ENCODE data around the gene CACNA1B.
"Not testable (repeated sequence)": the region's sequence is repeated elsewhere in the genome, so short reads cannot be mapped to it uniquely, and the experiment has no call there.

Gene CACNA1B

DNA sequence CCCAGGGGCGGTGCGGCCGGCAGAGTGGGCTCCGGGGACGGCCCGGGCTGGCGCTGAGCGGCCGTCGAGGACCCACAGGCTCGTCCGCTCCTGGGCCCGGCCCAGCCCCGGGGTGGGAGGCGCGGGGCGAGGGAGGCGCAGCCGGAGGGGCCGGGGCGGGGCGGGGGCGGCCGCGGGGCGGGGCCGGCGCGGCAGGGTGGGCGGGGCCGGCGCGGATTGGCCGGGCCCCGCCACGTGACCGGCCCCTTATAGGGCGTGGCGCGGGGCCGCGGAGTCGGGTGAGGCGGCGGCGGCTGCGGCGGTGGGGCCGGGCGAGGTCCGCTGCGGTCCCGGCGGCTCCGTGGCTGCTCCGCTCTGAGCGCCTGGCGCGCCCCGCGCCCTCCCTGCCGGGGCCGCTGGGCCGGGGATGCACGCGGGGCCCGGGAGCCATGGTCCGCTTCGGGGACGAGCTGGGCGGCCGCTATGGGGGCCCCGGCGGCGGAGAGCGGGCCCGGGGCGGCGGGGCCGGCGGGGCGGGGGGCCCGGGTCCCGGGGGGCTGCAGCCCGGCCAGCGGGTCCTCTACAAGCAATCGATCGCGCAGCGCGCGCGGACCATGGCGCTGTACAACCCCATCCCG is at the start of gene CACNA1B:
Gene CACNA1B, plus strand, starts transcription at position 277 of the 617 bp plus-strand sequence. Its CDS starts 152 bp downstream, at position 429.
- DNase-seq, result not testable (repeated sequence)

DNA sequence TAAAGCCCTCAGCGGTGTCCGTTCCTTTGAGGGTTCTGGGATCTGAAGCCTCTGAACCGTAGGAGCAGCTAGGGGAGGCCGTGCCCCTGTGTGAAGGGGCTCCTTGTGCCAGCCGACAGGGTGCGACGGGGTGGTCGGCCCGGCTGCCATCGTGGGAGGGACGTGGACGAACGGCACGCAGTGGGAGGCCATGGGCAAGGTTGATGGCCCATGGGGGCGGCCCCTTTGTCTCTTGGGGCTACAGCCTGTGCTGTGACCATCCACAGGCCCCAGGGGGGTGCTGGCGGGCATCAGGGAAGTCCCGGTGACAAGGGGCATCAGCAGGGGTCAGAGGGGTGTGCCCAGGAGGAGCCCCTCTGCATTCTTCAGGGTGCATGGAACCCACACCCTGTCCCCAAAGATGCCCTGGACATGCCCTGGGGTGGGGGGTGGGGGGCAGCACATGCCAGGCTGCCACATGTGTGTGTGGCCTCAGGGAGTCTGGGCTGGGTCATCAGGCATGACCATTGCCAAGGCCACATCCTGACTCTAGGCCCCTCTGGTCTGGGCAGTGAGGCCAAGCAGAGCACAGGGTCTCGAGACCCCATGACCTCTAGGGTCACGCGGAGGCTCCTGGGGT is 49.6 kb upstream of the CACNA1B start:
- no peak for DNase-seq

DNA sequence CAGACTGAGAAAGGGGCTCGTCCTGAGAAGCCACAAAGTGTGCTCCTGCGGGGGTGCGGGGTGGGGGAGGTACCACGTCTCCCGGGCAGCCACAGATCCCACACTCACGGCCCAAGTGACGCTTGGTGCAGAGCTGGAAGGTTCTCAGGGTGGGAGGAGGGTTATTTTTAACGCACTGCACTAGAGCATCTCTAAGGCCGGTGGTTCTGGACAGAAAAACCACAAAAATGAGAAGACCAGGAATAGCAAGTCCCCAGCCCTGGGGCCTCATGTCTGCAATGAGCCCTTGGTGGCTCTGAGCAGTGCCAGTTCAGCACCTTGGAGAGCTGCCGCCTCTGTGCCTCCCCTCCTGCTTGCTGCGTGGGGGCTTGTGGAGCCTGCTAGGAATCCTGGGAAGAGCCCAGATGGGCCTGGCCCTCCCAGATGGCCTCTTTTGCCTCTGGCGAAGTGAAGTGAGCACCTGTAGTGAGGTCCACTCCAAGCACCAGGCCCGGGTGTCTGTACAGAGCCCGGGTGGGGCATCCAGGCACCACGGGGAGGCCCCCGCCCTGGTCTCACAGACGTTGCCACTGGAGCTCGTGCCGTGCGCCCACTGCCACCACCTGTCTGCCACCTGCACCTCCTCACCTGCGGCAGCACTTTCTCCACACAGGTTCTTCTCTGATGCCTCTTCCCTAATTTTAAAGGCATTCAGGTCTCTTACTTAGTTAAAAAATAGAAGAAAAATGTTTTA is 48.9 kb upstream of the CACNA1B start:
- DNase-seq, result no peak

DNA sequence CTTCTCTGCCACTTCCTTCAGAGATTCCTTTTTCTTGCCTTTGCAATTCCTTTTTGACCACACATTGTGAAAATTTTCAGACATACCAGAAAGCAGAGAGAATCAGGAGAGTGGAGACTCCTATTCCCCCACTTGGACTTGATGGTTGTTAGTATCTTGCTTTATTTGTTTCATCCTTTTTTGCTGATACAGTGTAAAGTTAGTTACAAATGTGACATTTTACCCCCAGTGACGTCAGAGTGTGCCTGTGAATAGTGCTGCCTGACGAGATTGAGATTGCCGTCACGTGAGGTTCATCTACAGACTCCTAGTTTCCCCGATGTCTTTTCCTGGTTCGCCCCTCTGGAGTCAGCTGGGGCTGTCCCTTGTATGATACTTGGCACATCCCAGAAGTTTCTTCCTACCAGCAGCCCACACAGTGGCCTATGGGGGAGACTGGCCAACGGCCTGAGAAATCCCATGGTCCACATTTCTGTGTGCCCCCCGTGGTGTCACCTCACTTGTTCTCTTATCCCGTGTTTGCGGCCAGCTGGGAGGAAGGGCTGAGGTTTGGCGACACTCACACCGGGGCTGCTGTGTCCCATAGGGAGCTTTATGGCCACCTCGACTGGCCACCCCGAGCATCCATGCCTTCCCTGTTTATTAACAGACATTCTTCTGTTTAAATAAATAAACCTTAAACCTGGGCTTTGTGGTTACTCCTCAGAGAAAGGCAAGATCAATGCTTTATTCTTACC is 48.2 kb upstream of the CACNA1B start:
- DNase-seq, result no peak

DNA sequence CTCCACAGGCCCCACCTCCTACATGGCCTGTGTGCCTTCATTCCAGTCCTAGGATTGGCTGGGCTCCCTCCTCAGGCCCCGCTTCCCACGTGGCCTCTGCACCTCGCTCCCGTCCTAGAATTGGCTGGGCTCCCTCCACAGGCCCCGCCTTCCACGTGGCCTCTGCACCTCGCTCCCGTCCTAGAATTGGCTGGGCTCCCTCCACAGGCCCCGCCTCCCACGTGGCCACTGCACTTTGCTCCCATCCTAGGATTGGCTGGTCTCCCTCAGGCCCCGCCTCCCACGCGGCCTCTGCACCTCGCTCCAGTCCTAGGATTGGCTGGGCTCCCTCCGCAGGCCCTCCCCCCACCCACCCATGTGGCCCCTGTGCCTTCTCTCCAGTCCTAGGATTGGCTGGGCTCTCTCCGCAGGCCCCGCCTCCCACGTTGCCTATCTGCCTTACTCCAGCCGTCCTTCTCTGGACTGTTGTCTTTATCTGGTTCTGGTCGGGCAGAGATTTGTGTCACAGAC is 45.3 kb upstream of the CACNA1B start:
- DNase-seq, result no peak

DNA sequence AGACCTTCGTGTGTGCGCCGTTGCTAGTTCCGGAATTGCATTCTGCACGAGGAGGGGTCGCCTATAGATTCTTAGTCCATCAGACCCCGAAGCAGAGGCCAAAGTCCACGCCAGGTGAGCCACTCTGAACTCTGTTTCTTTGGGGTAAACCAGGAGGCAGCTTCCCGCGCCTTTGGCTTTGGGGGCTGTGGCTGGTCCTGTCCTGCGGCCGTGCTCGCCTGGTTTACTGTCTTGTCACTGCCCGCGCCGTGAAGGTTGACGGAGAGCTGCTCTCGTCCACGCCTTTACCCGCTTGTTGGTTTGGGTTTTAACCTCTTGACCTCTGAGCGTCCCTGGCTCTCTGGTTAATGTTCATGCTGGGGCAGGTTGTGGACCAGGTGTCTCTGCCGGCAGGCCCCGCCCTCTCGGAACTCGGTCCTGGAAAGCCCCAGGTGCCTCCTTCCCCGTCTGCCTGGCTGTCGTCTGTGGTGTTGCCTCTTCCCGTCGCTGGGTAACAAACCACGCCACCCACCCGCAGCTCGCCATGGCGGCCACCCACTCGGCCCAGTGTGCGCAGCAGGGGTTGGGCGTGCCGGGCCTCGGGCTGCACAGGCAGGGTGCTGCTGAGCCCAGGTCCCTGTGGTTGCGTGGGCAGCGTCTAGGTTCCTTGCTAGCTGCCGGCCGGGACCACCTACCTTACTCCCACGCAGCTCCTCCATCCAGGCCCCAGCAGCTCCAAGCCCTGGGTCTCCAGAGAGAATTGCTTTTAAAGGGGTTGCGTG is 44.6 kb upstream of the CACNA1B start:
- DNase-seq, result no peak

DNA sequence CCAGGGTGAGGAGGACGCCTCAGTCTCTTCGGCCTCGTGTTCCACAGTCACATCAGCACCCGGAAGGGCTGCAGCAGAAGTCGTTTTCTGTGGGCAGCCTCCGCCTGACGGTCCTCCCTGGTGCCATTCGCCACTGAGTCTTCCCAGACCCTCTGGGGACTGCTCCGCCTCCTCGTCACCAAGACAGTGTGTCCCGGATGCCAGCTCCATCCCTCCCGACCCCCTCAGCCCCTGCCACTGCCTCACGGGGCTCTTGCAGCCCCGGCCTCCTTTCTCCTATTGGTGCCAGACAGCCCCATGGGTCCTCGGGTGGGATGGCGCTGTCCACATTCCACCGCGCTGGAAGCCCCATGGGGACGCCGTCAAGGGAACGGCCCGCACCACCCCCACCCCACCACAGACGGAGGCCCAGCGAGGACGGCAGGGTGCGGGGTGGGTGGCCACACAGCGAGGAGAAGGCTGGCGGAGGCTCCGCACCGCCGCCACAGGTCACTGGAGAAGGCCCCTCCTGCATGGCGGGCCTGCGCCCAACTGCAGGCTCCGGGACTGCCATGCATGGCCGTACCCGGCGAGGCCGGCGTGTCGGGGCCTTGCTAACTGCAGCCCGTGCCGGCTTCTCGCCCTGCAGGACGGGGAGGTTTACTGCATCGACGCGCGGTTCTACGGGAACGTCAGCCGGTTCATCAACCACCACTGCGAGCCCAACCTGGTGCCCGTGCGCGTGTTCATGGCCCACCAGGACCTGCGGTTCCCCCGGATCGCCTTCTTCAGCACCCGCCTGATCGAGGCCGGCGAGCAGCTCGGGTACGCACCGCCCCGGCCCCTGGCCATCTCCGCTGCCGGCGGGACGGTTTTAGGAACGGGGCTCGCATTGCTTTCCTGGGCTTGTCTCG is 43.6 kb upstream of the CACNA1B start:
- DNase-seq, result no peak

DNA sequence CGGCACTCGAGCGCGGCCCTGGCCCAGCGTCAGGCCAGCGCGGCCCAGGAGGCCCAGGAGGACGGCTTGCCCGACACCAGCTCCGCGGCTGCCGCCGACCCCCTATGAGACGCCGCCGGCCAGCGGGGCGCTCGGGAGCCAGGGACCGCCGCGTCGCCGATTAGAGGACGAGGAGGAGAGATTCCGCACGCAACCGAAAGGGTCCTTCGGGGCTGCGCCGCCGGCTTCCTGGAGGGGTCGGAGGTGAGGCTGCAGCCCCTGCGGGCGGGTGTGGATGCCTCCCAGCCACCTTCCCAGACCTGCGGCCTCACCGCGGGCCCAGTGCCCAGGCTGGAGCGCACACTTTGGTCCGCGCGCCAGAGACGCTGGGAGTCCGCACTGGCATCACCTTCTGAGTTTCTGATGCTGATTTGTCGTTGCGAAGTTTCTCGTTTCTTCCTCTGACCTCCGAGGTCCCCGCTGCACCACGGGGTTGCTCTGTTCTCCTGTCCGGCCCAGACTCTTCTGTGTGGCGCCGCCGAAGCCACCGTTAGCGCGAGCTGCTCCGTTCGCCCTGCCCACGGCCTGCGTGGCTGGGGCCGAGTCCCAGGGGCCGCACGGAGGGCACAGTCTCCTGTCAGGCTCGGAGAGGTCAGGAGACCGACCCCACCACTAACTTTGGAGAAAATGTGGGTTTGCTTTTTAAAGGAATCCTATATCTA is 42.6 kb upstream of the CACNA1B start:
- no peak for DNase-seq

DNA sequence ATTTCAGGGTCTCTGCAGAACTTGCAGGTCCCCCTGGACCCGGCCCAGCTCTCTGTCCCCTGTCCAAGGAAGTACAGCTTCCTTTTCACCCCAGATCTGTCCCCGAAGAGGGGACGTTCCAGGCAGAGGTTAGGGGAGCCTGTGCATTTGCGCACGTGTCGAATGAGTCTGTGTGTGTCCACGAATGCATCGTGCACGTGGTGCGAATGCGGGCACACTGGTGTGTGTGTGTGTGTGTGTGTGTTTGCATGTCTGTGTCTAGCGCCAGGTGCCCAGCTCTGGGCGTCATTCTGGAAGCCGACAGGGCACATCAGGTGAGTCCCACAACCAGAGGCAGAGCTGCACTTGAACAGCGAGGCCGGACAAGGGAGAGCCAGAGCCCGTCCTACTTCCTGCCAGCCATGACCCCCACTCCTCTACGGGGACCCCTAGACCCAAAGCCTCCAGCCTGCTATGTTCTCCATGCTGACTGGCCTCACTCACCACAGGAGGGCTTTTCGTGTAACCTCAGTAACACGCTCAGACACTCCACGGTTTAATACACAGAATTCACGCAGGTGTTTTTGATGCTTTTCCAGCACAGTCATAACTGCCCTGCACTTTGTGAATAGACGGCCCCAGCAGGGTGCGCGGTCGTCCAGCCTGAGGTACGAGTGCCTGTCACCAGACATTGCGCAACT is 41.3 kb upstream of the CACNA1B start:
- no peak for DNase-seq

DNA sequence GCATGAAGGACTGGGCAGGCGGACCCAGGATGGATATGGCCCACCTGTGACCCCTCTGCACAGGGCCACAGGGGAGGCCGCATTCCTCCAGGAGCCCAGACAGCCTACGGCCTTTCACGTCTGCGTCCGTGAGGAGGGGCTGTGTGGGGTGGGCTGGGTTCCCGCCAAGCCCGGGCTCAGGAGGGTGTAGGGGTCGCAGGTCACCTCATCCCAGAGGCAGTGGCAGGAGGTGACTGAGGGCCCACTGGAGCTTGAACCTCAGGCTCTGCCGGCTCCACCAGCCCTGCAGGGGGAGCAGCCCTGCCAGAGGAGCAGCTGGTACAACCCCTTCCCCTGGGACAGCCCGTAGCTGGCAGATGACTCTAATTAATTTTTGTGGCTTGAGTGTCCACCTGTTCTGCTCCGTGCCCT is 40.7 kb upstream of the CACNA1B start:
- DNase-seq, result no peak

DNA sequence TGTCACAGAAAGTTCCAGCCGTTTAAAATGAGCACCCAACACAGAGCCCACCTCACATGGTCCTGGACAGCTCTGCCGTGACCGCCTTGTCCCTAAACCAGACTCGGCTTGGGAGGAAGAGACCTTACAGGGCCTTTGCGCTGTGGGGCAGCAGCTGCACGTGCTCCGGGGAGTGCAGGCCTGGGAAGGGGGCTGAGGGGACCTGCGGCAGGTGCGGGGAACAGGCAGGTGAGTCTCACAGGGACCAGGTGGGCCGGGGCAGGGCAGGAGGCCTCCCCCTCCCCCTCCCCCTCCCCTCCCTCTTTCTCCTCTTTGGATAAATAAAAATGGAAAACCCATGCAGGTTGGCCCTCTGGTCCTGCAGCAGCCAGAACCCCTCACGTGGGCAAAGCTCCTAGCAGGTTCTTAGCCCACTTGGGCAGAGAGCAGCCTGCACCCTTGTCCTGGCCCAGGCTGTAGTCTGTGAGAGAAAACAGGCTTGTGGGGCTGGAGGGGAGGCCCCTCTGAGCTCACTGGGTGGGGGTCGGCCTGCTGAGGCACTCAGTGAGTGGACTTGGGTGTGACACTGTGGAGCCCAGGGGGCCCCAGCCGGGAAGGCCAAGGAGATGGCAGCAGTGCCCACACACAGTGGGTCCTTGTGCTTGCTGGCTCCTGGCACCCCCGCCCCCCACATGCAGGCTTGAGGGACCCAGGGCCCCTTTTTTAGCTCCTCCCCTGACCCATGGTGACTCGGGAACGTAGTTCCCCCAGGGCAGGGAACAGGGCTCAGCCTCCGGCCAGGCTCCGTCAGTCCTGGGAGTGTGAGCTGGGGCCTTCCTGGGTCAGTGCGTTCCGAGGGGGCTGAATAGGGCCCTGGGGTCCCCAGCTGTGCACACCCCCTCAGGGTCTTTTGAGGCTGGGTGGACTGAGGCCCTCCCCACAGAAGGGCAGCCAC is 40.0 kb upstream of the CACNA1B start:
- no peak for DNase-seq

DNA sequence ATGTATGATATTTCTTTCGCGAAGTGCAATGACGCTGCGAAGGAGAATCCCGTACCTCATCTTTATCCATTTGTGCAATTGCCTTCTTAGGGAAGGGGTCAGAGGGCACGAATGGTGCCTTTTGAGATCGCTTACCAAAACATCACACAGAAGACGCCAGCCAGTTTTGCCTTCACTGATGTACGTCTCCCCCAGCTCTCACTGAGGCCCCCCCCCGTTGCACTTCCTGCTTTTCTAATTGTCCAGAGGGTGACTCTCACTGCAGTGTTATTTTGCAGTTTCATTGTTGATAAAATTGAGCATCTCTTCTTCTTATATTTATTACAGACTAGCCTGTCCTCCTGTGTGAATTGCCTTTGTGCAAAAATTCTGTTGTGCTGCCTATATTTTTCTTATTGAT is 39.0 kb upstream of the CACNA1B start:
- no peak for DNase-seq

DNA sequence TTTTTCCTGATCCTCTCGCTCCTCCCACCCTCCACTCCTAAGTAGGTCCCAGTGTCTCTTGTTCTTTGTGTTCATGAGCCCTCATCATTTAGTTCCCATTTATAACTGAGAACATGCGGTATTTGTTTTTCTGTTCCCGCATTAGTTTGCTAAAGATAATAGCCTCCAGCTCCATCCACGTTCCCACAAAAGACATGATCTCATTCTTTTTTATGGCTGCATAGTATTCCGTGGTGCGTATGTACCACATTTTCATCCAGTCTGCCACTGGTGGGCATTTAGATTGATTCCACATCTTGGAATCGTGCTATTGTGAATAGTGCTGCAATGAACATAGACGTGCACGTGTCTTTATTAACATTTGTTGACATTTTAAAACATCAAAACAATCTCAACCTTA is 34.2 kb upstream of the CACNA1B start:
- DNase-seq, result no peak

DNA sequence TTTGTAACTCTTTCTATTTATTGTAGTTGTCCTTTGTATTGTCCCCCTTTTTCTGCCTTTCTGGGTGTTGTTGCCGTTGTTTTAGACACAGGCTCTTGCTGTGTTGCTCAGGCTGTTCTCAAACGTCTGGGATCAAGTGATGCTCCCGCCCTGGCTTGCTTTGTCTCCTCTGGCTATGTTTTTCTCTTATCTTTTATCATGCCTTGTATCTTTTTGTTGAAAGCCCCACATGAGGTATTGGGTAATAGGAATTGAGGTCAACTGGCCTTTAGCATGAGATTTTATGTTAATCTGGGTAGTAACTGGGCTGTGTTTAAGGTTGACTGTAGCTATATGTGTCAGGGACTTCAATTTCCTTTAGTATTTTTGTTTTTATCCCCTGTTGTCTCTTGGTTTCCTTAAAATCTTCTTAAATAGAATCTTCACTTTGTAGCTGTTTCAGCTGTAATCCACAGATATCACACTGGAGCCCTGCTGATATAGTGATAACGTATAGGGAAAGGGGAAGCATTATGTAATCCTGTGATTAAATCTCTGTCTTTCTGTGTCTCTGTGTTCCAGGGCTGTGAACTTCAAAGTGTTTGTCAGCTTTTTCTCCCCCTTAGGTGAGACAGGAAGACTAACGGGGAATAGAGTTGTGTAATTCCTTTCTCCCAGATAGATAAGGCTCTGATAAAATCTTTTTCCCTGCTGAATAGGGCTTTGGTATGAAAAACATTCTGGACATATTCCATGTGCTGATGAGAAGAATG is 25.9 kb upstream of the CACNA1B start:
- no peak for DNase-seq

DNA sequence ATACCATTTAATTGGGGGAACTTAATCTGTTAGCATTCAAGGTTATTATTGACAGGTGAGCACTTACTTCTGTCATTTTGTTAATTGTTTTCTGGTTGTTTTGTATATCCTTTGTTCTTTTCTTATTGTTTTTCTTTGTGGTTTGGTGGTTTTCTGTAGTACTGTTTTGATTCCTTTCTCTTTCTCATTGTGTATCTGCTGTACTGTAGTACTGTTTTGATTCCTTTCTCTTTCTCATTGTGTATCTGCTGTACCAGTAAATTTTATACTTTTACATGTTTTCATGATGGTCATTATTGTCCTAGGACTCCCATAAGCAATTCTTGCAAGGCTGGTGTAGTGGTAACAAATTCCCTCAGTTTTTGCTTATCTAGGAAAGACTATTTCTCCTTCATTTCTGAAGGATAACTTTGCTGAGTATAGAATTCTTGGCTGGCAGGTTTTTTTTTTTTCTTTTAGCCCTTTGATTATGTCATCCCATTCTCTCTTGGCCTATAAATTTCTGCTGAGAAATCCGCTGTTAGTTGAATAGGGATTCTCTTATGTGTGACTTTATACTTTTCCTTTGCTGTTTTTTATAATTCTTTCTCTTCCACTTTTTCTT is 24.1 kb upstream of the CACNA1B start:
- DNase-seq, result no peak

DNA sequence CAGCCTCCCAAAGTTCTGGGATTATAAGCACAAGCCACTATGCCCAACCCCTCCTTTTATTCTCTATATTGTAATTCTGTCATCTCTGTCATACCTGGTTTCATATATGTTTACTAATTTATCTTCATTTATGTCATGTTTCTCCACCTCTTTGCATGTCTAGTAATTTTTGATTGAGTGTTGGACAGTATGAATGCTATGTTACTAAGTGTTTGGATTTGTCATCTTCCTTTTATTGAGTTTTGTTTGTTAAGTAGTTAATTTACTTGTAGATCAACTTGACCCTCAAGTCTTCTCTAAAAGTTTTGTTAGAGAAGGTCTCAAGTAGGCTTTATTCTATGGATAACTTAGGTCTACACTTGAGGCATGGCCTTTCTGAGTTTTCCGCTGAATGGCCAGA is 17.2 kb upstream of the CACNA1B start:
- DNase-seq, result no peak

DNA sequence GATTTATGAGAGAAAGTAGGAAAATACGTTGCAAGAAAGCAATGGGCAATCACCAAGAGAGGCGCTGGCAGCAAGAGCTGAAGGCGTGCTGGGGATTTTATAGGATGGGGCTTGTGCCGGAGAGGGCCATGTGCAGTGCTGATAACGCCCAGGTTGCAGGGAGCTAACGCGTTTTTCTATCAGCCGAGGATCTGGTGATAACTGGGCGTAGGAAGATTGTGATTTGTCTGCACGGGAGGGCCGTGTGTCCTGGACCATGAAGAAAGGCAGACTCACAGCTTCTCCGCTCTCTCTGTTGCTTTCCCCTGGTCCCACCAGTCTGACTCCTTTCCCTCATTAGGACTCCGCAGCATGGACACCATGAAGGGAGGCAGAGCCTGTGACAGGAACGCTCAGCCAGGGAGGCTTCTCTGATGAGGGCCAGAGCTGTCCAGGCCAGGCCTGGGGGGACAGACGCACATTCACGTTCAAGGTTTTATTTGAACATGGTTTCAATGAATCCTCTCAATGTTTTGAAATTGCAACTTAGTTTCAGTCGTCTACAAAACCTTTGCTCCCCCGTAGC is 11.9 kb upstream of the CACNA1B start:
- DNase-seq, result no peak
